ENCODE data around the gene SLC36A1. TPM values are rescaled to one million over a fixed set of nuclear protein-coding genes. Genes with fewer than 3 reads are reported as not detected.

The SLC36A1 gene
- total and polyA plus RNA-seq, 2 of the 8 experiments (the other 6 are each of a cell fraction or from before 2014, with no cell fraction given): 6.6 to 9.6 TPM

DNA sequence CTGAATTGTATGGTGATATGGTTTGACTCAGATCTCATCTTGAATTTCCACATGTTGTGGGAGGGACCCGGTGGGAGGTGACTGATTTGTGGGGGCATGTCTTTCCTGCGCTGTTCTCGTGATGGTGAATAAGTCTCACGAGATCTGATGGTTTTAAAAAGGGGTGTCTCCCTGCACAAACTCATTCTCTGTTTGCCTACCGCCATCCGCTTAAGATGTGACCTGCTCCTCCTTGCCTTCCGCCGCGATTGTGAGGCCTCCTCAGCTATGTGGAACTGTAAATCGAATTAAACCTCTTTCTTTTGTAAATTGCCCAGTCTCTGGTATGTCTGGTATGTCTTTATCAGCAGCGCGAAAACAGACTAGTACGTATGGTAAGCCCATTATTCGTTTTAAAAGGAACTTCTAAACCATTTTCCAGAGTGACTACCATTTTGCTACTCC, 48.7 kb downstream of the SLC36A1 start (continued):
- TF ChIP-seq TAF1 (IDR thresholded peaks at IDR 0.05; ENCODE audit: low read depth, low read length) (peak; percentile 79; the same call in 1 of the 2 replicates), SUZ12 (IDR thresholded peaks at IDR 0.05; ENCODE audit: low read length) (no peak), JUN (IDR thresholded peaks at IDR 0.05; ENCODE audit: low read depth, low read length) (no peak), SP1 (IDR thresholded peaks at IDR 0.05; ENCODE audit: low read depth, low read length) (peak; percentile 69; the same call in 1 of the 2 replicates), CREB1 (IDR thresholded peaks at IDR 0.05) (0 out of 2 replicates have a peak, but pooled peaks have one; percentile 20), BACH1 (IDR thresholded peaks at IDR 0.05; ENCODE audit: low read length) (no peak), GTF2F1 (IDR thresholded peaks at IDR 0.05; ENCODE audit: borderline replicate concordance, low read depth, low read length) (0 out of 2 replicates have a peak, but pooled peaks have one; percentile 21), POLR2AphosphoS5 (IDR thresholded peaks at IDR 0.05; ENCODE audit: low read depth, low read length) (peak; percentile 96), FOSL1 (IDR thresholded peaks at IDR 0.05; ENCODE audit: insufficient read depth, low read depth, low read length) (no peak)
